HK-2 (cell line): Measurements from ENCODE around the gene HECTD4.
"Not testable (repeated sequence)": the region's sequence is repeated elsewhere in the genome, so short reads cannot be mapped to it uniquely, and the experiment has no call there.

Experiments used
- DNase-seq: peaks from one replicate; pipeline ENCODE4 v3.0.0-alpha.2; 2018; ENCODE audit not compliant: unreplicated experiment

Gene HECTD4

GRCh38 chr12:112117685-112118084 is 264.5 kb downstream of the HECTD4 start:
- DNase-seq = no peak

DNA sequence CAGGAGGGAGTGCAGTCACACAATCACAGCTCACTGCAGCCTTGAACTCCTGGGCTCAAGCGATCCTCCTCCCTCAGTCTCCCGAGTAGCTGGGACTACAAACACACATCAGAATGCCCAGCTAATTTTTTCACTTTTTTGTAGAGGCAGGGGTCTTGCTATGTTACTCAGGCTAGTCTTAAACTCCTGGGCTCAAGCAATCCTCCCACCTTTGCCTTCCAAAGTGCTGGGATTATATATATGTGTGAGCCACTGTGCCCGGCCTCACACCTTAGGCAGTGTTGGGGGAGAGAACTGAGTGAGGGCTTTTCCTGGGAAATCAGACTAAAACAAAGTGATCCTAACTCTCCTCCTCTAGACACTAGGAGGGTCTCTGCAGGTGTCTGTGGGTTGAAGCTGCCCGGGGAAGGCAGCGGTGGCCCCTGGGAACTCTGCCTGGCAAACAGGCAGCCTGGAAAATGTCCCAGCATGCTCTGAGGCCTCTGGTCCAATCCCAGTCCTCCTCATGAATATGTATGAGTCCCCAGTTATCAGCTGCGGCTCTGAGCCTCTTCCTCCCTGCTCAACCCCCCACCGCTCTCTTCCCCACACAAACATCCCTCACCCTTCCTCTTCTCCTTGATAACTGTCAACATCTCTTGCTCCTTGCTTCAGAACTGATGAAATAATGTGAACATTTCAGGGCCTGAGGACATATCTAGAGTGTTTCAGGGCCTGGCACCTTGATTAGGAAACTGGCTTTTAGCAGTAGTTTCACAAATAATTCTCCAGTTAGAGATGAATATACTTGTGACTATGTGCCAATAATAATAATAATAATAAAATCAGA is 265.8 kb downstream of the HECTD4 start:
- DNase-seq = no peak

- DNase-seq = no peak
Observed at GRCh38 chr12:112115259-112116045, 266.8 kb downstream of the HECTD4 start.

- DNase-seq = peak; percentile 11
Observed at GRCh38 chr12:112112409-112113133, 269.7 kb downstream of the HECTD4 start.

DNA sequence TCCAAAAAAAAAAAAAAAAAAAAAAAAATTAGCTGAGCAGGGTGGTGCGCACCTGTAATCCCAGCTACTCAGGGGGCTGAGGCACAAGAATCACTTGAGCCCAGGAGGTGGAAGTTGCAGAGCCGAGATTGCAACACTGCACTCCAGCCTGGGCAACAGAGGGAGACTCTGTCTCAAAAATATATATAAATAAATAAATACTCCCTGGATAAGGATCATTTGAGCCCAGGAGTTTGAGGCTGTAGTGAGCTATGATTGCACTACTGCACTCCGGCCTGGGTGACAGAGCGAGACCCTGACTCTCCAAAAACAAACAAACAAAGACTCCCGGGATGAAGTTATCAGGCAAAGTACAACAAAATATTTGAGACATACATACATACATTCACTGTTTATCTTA is 270.3 kb downstream of the HECTD4 start:
- DNase-seq = no peak

DNA sequence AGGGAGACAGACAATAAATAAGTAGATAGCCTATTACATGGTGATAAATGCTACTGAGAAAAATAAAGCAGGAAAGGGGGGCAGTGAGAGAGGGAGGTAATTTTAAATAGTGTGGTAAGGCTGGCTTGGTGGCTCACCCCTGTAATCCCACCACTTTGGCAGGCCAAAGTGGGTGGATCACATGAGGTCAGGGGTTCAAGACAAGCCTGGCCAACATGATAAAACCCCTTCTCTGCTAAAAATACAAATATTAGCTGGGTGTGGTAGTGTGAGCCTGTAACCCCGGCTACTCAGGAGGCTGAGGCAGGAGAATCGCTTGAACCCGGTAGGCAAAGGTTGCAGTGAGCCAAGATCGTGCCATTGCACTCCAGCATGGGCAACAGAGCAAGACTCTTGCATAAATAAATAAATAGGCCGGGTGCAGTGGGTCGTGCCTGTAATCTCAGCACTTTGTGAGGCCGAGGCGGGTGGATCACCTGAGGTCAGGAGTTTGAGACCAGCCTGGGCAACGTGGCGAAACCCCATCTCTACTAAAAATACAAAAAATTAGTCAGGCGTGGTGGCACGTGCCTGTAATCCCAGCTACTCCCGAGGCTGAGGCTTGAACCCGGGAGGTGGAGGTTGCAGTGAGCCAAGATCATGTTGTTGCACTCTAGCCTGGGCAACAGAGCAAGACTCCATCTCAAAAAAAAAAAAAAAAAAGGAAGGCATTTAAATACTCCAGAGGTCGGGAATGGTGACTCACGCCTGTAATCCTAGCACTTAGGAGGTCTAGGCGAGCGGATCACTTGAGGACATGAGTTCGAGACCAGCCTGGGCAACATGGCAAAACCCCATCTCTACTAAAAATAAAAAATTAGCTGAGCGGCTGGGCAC is 271.2 kb downstream of the HECTD4 start:
- DNase-seq = not testable (repeated sequence)
